Activated T-helper 1 cell treated with Interleukin-2 at 50 U/mL for 16 hours (primary cell): ENCODE results near the gene BEX2.
"Not testable (repeated sequence)": the region's sequence is repeated elsewhere in the genome, so short reads cannot be mapped to it uniquely, and the experiment has no call there.

Experiments
- DNase-seq: peaks from one replicate; pipeline ENCODE4 v3.0.0-alpha.2; 2020; ENCODE audit warnings: low read depth

BEX2 gene

DNA sequence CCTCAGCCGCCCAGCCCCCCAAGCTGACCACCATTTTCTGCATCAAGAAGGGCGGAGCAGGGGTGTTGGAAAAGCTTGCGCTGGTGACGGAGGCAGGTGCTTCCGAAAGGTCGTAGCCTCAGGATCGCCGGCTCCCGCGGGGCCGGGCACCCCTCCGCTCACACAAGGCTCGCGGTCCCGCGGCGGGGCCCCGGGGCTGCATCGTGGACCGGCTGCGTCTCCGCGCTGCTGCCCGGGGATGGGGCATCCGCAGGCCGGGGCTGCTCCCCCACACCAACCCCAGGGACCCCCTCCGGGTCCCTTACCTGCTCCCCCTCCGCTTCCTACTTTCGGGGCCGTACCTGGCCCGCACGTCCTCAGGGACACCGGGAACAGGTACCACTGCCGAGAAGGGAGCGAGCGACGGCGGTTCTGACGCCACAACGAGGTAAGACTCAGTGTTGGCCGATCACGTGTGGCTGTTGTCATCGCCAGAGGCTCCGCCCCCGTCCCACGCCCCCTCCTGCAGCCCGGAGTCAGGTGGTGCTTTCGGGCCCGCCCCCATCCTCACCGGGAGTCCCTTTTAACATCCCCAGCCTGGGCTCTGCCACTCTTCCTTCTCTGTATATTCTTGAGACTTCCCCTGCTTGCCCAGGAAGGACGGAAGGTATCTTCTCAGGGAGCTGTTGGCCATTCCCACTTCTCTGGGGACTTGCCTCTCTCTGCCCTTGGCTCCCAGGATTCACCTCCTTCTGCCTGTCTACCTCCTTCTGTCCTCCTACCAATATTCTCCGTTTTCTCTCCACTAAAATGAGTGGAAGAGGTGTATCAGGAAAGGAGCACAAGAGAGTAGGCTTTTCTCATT lies at the start of gene BEX2:
BEX2 (minus strand) TSS at position 436 of the 844 bp plus-strand sequence. CDS start 1,014 bp downstream, outside the sequence.
- DNase-seq, result peak; percentile 72

DNA sequence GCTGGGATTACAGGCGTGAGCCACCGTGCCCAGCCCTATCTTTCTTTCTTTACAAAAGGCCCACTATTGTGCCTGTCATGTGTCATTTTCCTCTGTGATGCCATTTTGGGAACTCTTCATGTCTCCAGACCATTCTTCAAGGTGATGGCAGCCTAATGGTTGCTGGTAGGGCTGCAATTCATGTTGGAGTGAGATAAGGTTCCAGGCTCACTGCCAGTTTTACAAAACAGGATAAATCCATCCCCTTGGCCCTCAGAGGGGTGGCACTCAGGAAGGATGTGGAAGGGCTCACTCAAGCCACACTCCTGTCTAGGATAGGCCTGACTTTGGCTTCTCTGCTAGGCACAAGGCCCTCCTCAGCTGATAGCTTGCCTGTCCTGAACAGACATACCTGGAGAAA lies 49.3 kb upstream of the BEX2 start:
- no peak for DNase-seq

- not testable (repeated sequence) for DNase-seq
Observed at GRCh38 chrX:103359605-103360004, 48.8 kb upstream of the BEX2 start.

DNA sequence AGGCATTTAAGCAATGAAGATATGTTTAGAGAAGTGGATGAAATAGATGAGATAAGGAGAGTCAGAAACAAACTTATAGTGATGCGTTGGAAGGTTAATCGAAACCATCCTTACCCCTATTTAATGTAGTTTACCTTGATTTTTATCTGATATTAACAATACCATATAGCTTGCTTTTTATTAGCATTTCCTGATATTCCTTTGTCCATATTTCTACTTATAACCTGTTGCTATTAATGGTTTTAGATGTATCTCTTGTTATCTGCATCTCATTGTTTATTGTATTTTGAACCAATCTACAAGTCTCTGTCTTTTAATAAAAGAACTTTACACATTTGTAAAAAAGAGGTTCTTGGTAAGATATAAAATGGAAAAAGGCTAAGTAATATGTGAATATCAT lies 47.1 kb upstream of the BEX2 start:
- DNase-seq, result no peak

- DNase-seq, result no peak
Observed at GRCh38 chrX:103356858-103357257, 46.1 kb upstream of the BEX2 start.

GRCh38 chrX:103356130-103356798 lies 45.5 kb upstream of the BEX2 start, which contains the start of gene TCEAL9:
TSS of gene TCEAL9 (plus strand) at chrX:103356506. CDS start at chrX:103357685, 1,179 bp downstream.
- no peak for DNase-seq

- no peak for DNase-seq
Observed at GRCh38 chrX:103347682-103348397, 37.0 kb upstream of the BEX2 start.

DNA sequence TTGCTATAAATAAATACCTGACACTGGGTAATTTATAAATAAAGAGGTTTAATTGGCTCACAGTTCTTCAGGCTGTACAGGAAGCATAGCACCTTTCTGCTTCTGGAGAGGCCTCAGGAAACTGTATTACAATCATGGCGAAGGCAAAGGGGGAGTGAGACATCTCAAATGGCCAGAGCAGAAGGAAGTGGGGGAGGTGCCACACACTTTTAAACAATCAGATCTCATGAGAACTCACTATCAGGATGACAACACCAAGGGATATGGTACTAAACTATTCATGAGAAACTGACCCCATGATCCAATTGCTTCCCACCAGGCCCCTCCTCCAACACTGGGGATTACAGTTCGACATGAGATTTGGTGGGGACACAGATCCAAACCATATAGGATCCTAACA lies 33.8 kb upstream of the BEX2 start:
- no peak for DNase-seq

GRCh38 chrX:103343105-103343504 lies 32.3 kb upstream of the BEX2 start:
- no peak for DNase-seq

GRCh38 chrX:103338663-103339062 lies 27.9 kb upstream of the BEX2 start:
- DNase-seq, result no peak

DNA sequence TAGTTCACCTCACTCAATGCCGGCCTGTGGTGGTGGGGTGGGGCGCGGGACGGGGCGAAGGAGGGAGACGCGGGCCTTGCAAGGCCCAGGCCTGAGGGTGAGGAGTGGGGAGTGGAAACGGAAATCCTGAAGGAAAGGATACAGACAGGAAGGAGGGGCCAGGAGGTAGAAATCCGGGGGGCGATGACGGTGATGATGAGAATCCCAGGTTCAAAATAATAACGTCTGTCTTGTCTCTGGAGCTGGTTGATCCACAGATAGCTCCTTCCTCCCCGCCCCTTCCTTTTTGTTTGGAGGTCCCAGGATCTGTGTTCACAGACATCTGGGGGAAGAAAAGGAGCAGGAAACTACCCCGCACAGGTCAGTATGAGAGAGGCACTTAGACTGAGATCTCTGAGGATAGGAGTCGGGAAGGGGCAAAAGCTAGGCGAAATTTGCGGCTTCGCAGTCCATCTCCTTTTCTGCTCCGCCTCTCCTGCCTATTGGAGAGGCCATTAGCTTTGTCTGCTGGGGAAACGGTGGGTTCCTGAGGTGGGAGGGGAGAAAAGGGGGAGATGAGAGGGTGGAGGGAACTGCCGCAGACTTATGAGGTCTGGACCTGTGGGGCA lies 20.0 kb upstream of the BEX2 start:
- DNase-seq, result no peak

DNA sequence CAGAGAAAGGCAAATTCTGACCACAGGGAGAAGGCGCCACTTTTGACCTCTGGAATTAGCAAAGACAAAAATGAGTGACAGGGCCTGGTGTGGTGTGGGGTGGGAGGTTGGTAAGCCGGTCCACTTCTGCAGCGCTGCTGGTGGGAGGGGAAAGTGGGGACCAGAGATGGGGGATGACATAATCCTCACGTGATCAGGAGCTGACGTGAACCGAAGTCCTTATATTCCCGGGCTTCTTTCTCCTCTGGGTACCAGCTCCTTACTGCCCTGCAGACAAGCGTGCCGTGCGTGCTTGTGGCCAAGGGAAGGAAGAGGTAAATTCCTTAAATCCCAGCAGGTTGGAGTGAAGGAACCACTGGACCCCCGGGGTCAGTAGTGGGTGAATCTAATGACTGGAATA lies 19.2 kb upstream of the BEX2 start, which contains the start of gene TCEAL7:
TCEAL7 (plus strand) TSS at position 249 of the 400 bp plus-strand sequence. CDS start 1,165 bp downstream, outside the sequence.
- DNase-seq, result no peak

DNA sequence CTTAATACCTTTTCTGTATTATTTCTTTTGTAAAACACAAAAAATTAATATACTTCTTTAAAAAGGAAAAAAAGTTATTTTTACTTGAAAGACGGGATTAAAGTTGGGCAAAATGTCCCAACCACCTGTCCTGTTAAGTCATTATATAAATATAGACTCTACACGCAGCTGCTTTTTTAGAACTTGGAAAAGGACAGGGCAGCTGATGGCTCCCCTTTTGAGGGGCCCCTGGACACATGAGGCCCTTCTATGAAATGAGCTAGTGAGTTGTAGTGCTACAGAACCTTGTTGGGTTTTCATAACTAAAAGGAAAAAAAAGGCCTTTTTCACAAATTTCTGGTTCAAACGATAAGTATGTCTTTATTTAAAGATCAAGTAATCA lies 600 bp upstream of the BEX2 start:
- no peak for DNase-seq

- DNase-seq, result no peak
Observed at GRCh38 chrX:103309860-103310554, 783 bp downstream of the BEX2 start.

- DNase-seq, result not testable (repeated sequence)
Observed at GRCh38 chrX:103305666-103306065, 5.1 kb downstream of the BEX2 start.

- no peak for DNase-seq
Observed at GRCh38 chrX:103304705-103305104, 6.1 kb downstream of the BEX2 start.

- no peak for DNase-seq
Observed at GRCh38 chrX:103293118-103293517, 17.7 kb downstream of the BEX2 start.

DNA sequence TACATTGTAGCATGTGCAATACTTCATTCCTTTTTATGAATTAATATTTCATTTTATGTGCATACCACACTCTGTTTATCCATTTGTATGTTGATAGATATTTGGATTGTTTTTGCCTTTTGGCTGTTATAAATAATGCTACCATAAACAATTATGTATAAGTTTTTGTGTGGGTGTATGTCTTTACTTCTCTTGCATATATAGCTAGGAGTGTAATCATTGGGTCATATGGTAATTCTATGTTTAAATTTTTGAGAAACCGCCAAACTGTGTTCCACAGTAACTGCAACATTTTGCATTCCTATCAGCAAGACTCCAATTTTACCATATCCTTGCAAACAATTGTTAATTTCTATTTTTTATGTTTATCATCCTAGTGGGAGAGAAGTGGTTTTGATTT lies 31.2 kb downstream of the BEX2 start:
- no peak for DNase-seq

DNA sequence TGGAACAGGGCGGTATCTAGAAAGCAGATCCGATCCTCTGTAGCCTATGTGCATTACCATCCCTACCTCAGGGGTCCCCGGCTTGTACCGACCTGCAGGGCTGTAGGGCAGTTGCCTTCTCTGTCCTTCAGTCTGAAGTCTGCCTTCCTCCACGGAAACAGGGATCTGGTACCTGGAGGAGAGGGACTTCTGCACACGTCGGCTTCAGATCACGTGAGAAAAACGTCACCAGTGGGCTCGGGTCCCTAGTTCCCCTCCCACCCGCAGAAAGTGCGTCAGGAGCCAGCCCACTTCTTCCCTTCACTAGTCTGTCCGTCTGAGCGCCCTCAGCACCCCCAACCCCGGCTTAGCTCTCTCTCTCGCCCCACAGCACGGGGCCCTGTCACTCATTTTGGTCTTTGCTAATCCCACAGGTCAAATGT lies 34.2 kb downstream of the BEX2 start, which contains the start of gene TCEAL5:
TCEAL5 (minus strand) TSS at position 170 of the 422 bp plus-strand sequence. CDS start 2,187 bp downstream, outside the sequence.
- no peak for DNase-seq

- no peak for DNase-seq
Observed at GRCh38 chrX:103275947-103276567, 34.7 kb downstream of the BEX2 start.

GRCh38 chrX:103274284-103274683 lies 36.5 kb downstream of the BEX2 start:
- no peak for DNase-seq
